CD4-positive, alpha-beta T cell (primary cell): ENCODE results near the gene PLIN4. TPM values are rescaled to one million over a fixed set of nuclear protein-coding genes. Genes with fewer than 3 reads are reported as not detected.

Experiments used
- ATAC-seq: fragments of 200-7000 bp; cut with Tn5 transposase; one replicate; pipeline ENCODE4 v1.10.0; 2022; ENCODE audit warnings: mild to moderate bottlenecking; ENCODE audit not compliant: poor library complexity
- CTCF ChIA-PET: fragments of 350-600 bp; sonication (Branson Sonifier 250); formaldehyde crosslinking; loops from one replicate; lab custom pipeline; 2021; ENCODE audit warnings: antibody characterized with exemption, inconsistent platforms; lab: Charles Lee
- POLR2A ChIA-PET: fragments of 350-600 bp; sonication (Branson Sonifier 250); formaldehyde crosslinking; loops from one replicate; lab custom pipeline; 2021; ENCODE audit warnings: antibody characterized with exemption, inconsistent platforms; lab: Charles Lee
- DNase-seq, 14 experiments: peaks; one replicate each; pipeline ENCODE4 v3.0.0-alpha.2; 2013 to 2020; ENCODE audit warnings: mixed read lengths in 2 of 14
- H3K27ac ChIP-seq, 2 donors: one replicate each; pipeline versions ENCODE4 v1.5.1 to v1.7.0; 2013; ENCODE audit warnings: low read length in 2 of 2, low read depth in 1 of 2, mild to moderate bottlenecking in 1 of 2
- H3K27me3 ChIP-seq, 2 experiments: 1 replicate in 1 of 2; 2 replicates in 1 of 2; pipeline versions ENCODE4 v1.6.1 to v1.7.0; 2013; ENCODE audit warnings: low read length in 2 of 2, control low read depth in 1 of 2, mild to moderate bottlenecking in 1 of 2, moderate library complexity in 1 of 2; ENCODE audit not compliant: insufficient read depth in 2 of 2, control insufficient read depth in 1 of 2
- H3K36me3 ChIP-seq: one replicate; pipeline ENCODE4 v1.6.1; 2013; ENCODE audit warnings: low read length, control low read depth; ENCODE audit not compliant: insufficient read depth
- H3K4me1 ChIP-seq: one replicate; pipeline ENCODE4 v1.6.1; 2013; ENCODE audit warnings: low read length, control low read depth; ENCODE audit not compliant: insufficient read depth
- H3K4me3 ChIP-seq: one replicate; pipeline ENCODE4 v1.5.1; 2013; ENCODE audit warnings: mild to moderate bottlenecking, low read length, moderate library complexity
- H3K9me3 ChIP-seq, 2 experiments: 1 replicate in 1 of 2; 2 replicates in 1 of 2; pipeline versions ENCODE4 v1.6.1 to v1.7.0; 2013; ENCODE audit warnings: low read length in 2 of 2, mild to moderate bottlenecking in 2 of 2, control low read depth in 1 of 2, moderate library complexity in 1 of 2; ENCODE audit not compliant: control insufficient read depth in 1 of 2, insufficient read depth in 1 of 2
- H3K27ac Mint-ChIP-seq: one replicate; pipeline ENCODE4 v1.8.0; 2020; ENCODE audit warnings: mixed read lengths
- H3K27me3 Mint-ChIP-seq: one replicate; pipeline ENCODE4 v1.8.0; 2021; ENCODE audit warnings: mixed read lengths
- H3K36me3 Mint-ChIP-seq: one replicate; pipeline ENCODE4 v1.8.0; 2021; ENCODE audit warnings: low read depth, mixed read lengths
- H3K4me1 Mint-ChIP-seq: one replicate; pipeline ENCODE4 v1.8.0; 2021; ENCODE audit warnings: low read depth, mixed read lengths
- H3K4me3 Mint-ChIP-seq: one replicate; pipeline ENCODE4 v1.8.0; 2020; ENCODE audit warnings: mild to moderate bottlenecking, mixed read lengths
- H3K9me3 Mint-ChIP-seq: one replicate; pipeline ENCODE4 v1.8.0; 2020; ENCODE audit warnings: mixed read lengths
- intact Hi-C, 2 experiments: fragments of 100-400 bp; cut with DNase I in 1 of 2; cut with micrococcal nuclease in 1 of 2; formaldehyde crosslinking; loops; one replicate each; pipeline versions ENCODE4 v1.15.1 to v1.9.0; 2023 to 2025; cut with DNase I, micrococcal nuclease
- total RNA-seq, 174 experiments: library from RNA in 2 of 174; stranded (reverse) in 2 of 174; gene quantifications; one replicate each; pipeline ENCODE4 v1.2.3 and lab custom pipeline; 2021 to 2026
- TF ChIP-seq, protein P1 (sequence below): fragments of 200-600 bp; IDR thresholded peaks from one replicate; pipeline ENCODE4 v1.8.0; 2022; ENCODE audit warnings: antibody characterized with exemption, mild to moderate bottlenecking

The PLIN4 gene
- total RNA-seq, 2 experiments from 2014 or later = not detected

DNA sequence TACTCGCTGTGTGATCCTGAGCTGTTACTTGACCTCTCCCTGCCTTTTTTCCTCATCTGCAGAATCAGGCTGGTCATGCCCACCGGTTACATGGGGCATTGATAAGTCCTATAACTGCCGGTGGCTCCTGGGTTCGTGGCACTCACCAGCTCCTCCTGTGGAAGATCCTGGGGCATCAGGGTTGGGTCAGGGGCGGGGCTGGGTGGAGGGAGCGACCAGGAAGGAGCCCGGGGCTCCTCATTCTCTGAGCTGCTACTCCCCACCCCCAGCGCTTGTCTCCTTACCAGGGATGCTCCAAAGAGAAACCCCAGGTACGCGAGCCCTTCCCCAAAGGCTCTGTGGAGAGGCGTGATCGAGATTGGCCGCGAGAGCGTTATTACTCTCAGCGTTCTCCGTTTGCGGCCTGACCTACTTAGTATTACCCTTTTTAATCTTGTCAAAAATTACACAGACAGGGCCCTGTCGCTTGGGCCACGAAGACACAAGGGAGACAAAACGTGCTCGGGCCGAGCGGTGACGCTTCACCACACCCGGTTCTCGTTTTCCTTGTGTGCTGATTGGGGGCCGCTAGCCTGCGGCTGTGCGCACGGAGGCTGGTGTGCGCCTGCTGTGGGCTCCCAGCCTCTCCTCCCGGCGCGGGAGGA is 35.4 kb downstream of the PLIN4 start:
- Mint-ChIP-seq H3K27ac (no peak overlapping the region), H3K27me3 (no peaks in the 10 kb centered on the region), H3K4me3 (no peak overlapping the region), H3K4me1 (no peaks in the 10 kb centered on the region), H3K36me3 (peaks cover 37% of the 10 kb centered on the region), H3K9me3 (no peaks in the 10 kb centered on the region)
- TF ChIP-seq, protein P1, sequence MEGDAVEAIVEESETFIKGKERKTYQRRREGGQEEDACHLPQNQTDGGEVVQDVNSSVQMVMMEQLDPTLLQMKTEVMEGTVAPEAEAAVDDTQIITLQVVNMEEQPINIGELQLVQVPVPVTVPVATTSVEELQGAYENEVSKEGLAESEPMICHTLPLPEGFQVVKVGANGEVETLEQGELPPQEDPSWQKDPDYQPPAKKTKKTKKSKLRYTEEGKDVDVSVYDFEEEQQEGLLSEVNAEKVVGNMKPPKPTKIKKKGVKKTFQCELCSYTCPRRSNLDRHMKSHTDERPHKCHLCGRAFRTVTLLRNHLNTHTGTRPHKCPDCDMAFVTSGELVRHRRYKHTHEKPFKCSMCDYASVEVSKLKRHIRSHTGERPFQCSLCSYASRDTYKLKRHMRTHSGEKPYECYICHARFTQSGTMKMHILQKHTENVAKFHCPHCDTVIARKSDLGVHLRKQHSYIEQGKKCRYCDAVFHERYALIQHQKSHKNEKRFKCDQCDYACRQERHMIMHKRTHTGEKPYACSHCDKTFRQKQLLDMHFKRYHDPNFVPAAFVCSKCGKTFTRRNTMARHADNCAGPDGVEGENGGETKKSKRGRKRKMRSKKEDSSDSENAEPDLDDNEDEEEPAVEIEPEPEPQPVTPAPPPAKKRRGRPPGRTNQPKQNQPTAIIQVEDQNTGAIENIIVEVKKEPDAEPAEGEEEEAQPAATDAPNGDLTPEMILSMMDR = no peak
- DNase-seq (no peak), ATAC-seq (no peak)
- Histone ChIP-seq H3K36me3 (peaks cover 17% of the 10 kb centered on the region), H3K4me3 (no peak overlapping the region), H3K4me1 (no peaks in the 10 kb centered on the region), H3K9me3 (no peaks in the 10 kb centered on the region), H3K27ac (no peak overlapping the region), H3K27me3 (no peaks in the 10 kb centered on the region)
- ChIA-PET CTCF (no interaction called here), POLR2A (no interaction called here)
- intact Hi-C loops = no loop called here

DNA sequence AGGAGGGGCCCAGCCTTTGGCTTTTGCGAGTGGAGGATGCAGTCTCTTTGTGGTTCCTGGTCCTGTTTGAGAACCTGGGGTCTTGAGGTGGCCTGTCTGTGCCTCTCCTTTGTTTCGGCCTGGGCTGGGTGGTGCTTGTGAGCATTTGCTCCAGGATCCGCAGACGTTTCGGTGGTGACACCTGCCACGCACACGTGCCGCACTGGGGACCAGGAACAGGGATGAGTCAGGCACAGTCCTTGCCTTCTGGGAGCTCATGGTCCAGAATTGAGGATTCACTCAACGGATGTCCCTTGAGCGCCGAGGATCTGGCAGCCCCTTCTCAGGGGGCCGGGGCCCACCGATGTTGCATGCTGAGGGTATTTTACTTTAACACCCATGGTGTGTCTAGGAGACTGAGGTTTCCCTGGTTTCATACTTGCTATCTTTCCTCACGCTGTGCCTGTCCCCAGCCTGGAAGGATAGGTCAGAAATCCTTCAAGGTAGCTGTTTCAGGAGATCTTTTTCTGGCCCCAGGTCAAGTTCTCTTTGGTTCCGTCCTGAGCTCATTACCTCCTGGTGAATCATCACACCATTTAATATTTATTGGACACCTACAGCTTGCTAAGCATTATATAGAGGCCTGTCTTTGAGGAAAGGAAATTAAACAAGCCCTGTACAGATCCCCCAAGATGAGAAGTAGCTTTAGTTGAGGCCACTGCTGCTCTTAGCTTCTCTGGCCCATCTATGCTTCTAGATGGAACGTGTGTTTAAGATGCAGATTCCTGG is 41.1 kb downstream of the PLIN4 start:
- no peak overlapping the region for H3K4me3 ChIP-seq
- H3K36me3 Mint-ChIP-seq = peaks cover 28% of the 10 kb centered on the region
- ChIA-PET POLR2A (no interaction called here), CTCF (no interaction called here)
- peaks cover 27% of the 10 kb centered on the region for H3K4me1 ChIP-seq
- peaks cover 24% of the 10 kb centered on the region for H3K36me3 ChIP-seq
- TF ChIP-seq, protein P1 = no peak
- DNase-seq (no peak), ATAC-seq (no peak)
- peaks cover 18% of the 10 kb centered on the region for H3K4me1 Mint-ChIP-seq
- H3K27me3 ChIP-seq = no peaks in the 10 kb centered on the region
- H3K27me3 Mint-ChIP-seq = no peaks in the 10 kb centered on the region
- no peak overlapping the region for H3K27ac ChIP-seq
- H3K9me3 ChIP-seq = no peaks in the 10 kb centered on the region
- no peaks in the 10 kb centered on the region for H3K9me3 Mint-ChIP-seq
- no peak overlapping the region for H3K4me3 Mint-ChIP-seq
- intact Hi-C loops = loop anchor here in 1 of 2 experiments (10.0 kb wide), 1 partner anchor 318 kb away; the partner anchor contains the start of gene FEM1A
- H3K27ac Mint-ChIP-seq = no peak overlapping the region

DNA sequence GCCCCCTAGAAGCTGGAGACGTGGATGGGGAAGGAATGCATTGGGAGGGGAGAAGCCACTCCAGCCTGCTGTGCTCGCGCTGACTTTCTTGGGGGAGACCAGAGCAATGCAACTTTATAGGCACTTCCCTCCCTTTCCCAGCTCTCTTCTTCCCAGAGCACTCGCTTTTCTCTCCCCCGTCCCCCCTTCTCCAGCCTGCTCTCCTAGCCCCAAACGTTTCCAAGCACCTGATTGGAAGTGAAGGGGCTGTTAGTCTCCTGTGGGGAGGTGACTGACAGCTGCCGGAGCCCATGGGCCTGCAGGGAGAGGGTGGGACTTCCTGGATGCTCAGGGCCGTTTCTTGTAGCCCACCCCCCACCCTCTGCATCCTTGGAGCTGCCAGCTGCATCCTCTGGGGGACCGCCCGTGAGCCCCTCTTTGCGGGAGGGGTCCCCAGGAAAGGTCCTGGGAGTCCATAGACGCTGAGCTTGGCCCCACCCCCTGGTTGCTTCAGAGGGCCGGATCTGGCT is 43.7 kb downstream of the PLIN4 start:
- Histone ChIP-seq H3K9me3 (no peaks in the 10 kb centered on the region), H3K4me3 (peak overlapping the region; percentile 5), H3K27ac (no peak overlapping the region), H3K4me1 (peaks cover 35% of the 10 kb centered on the region), H3K27me3 (no peaks in the 10 kb centered on the region), H3K36me3 (peaks cover 21% of the 10 kb centered on the region)
- ATAC-seq (no peak), DNase-seq (peak in 2 of 14 experiments; percentile 18 to 38)
- peaks cover 24% of the 10 kb centered on the region for H3K4me1 Mint-ChIP-seq
- H3K4me3 Mint-ChIP-seq = peak overlapping the region; percentile 83
- TF ChIP-seq, protein P1 = no peak
- CTCF ChIA-PET = no interaction called here
- peaks cover 18% of the 10 kb centered on the region for H3K36me3 Mint-ChIP-seq
- H3K9me3 Mint-ChIP-seq = no peaks in the 10 kb centered on the region
- H3K27ac Mint-ChIP-seq = peak overlapping the region; percentile 34
- POLR2A ChIA-PET = no interaction called here
- intact Hi-C loops = loop anchor here in 1 of 2 experiments (5.0 to 10.0 kb wide), 4 partner anchors 147 to 320 kb away; partner anchors contain the start of genes FEM1A, TNFAIP8L1 and YJU2
- H3K27me3 Mint-ChIP-seq = no peaks in the 10 kb centered on the region
